IMR-90 (cell line): ENCODE results near the gene DPPA5.

ENCODE experiments used
- CEBPB ChIP-seq: IDR thresholded peaks from 2 replicates; pipeline ENCODE4 v1.6.1; 2012; ENCODE audit warnings: low read depth, low read length, improper control_type of control experiment
- RAD21 ChIP-seq: IDR thresholded peaks from 2 replicates; pipeline ENCODE4 v1.6.1; 2012; ENCODE audit warnings: low read length, improper control_type of control experiment
- SMC3 ChIP-seq: fragments of 150-350 bp; IDR thresholded peaks from 2 replicates; pipeline ENCODE4 v1.6.1; 2016; ENCODE audit warnings: low read depth, mild to moderate bottlenecking, antibody characterized with exemption, low read length, moderate library complexity
- TF ChIP-seq, protein P1 (sequence below): fragments of 150-350 bp; IDR thresholded peaks from 2 replicates; pipeline ENCODE4 v1.6.1; 2017; ENCODE audit warnings: mild to moderate bottlenecking, antibody characterized with exemption, low read length, low read depth
- TF ChIP-seq, protein P2 (sequence below): conservative IDR thresholded peaks from 2 replicates; pipeline ENCODE4 v1.5.1; 2012; ENCODE audit warnings: mild to moderate bottlenecking, low read depth, low read length, improper control_type of control experiment

DNA sequence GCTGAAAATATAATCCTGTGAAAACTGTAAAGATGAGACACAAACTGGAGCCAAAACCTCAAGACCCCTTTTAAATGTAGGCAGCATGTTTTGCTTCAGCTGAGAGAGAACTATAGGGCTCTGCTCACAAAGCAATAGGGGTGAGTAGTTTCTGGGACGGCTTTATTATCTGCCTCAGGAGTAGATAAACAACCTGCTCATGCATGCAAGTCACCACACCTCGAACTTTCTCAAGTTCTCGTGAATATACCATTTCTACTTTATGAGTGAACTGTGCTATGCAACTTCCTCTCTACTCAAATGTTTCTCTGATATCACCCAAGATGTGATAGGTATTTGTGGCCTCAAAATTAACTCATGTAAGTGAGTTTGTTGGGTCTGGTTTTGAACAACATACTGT is 23.1 kb upstream of the DPPA5 start:
- TF ChIP-seq, protein P1, sequence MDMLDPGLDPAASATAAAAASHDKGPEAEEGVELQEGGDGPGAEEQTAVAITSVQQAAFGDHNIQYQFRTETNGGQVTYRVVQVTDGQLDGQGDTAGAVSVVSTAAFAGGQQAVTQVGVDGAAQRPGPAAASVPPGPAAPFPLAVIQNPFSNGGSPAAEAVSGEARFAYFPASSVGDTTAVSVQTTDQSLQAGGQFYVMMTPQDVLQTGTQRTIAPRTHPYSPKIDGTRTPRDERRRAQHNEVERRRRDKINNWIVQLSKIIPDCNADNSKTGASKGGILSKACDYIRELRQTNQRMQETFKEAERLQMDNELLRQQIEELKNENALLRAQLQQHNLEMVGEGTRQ = no peak
- no peak for TF ChIP-seq CEBPB
- TF ChIP-seq, protein P2, sequence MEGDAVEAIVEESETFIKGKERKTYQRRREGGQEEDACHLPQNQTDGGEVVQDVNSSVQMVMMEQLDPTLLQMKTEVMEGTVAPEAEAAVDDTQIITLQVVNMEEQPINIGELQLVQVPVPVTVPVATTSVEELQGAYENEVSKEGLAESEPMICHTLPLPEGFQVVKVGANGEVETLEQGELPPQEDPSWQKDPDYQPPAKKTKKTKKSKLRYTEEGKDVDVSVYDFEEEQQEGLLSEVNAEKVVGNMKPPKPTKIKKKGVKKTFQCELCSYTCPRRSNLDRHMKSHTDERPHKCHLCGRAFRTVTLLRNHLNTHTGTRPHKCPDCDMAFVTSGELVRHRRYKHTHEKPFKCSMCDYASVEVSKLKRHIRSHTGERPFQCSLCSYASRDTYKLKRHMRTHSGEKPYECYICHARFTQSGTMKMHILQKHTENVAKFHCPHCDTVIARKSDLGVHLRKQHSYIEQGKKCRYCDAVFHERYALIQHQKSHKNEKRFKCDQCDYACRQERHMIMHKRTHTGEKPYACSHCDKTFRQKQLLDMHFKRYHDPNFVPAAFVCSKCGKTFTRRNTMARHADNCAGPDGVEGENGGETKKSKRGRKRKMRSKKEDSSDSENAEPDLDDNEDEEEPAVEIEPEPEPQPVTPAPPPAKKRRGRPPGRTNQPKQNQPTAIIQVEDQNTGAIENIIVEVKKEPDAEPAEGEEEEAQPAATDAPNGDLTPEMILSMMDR = no peak
- no peak for TF ChIP-seq SMC3
- TF ChIP-seq RAD21 = no peak
